RWPE1 (cell line): ENCODE results near the gene LARP1B.
"Not testable (repeated sequence)": the region's sequence is repeated elsewhere in the genome, so short reads cannot be mapped to it uniquely, and the experiment has no call there.

Experiments used
- CTCF ChIA-PET: fragments of 350-600 bp; sonication (Branson Sonifier 250); formaldehyde crosslinking; extraction: SDS; loops from one replicate; lab custom pipeline; 2021; lab: Yijun Ruan, JAX
- POLR2A ChIA-PET: fragments of 400-600 bp; formaldehyde crosslinking; extraction: SDS; loops from one replicate; lab custom pipeline; 2020; ENCODE audit warnings: antibody characterized with exemption; ENCODE audit not compliant: low non-redundant PET; lab: Yijun Ruan, JAX
- DNase-seq: peaks from one replicate; pipeline ENCODE4 v3.0.0; 2012; ENCODE audit warnings: low spot score
- H3K27ac ChIP-seq: fragments of 450-650 bp; 2 replicates; pipeline ENCODE4 v1.5.1; 2017
- TF ChIP-seq, protein P1 (sequence below): fragments of 450-650 bp; conservative IDR thresholded peaks from 2 replicates; pipeline ENCODE4 v1.5.1; 2017; ENCODE audit warnings: low read depth, mild to moderate bottlenecking

LARP1B gene

DNA sequence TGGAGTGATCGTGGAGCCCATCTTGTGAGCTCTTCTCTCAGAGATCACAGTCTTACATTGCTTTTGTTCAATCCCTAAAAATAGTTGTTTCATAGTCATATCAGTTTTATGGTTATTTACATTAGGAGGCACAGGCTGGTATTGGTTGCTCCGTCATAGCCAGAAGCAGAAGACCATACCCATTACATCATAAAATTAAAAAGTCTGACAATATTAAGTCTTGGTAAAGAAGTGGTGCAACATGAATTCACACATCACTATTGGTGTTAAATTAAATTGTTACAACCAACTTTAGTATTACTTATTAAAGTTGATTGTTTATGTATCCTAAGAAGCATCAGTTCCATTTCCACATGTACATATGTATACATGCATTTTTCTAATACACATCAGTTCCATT lies 84.6 kb downstream of the LARP1B start:
- DNase-seq: no peak
- TF ChIP-seq, protein P1, sequence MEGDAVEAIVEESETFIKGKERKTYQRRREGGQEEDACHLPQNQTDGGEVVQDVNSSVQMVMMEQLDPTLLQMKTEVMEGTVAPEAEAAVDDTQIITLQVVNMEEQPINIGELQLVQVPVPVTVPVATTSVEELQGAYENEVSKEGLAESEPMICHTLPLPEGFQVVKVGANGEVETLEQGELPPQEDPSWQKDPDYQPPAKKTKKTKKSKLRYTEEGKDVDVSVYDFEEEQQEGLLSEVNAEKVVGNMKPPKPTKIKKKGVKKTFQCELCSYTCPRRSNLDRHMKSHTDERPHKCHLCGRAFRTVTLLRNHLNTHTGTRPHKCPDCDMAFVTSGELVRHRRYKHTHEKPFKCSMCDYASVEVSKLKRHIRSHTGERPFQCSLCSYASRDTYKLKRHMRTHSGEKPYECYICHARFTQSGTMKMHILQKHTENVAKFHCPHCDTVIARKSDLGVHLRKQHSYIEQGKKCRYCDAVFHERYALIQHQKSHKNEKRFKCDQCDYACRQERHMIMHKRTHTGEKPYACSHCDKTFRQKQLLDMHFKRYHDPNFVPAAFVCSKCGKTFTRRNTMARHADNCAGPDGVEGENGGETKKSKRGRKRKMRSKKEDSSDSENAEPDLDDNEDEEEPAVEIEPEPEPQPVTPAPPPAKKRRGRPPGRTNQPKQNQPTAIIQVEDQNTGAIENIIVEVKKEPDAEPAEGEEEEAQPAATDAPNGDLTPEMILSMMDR: no peak
- CTCF ChIA-PET: no interaction called here
- H3K27ac ChIP-seq: no peak overlapping the region
- POLR2A ChIA-PET: no interaction called here

DNA sequence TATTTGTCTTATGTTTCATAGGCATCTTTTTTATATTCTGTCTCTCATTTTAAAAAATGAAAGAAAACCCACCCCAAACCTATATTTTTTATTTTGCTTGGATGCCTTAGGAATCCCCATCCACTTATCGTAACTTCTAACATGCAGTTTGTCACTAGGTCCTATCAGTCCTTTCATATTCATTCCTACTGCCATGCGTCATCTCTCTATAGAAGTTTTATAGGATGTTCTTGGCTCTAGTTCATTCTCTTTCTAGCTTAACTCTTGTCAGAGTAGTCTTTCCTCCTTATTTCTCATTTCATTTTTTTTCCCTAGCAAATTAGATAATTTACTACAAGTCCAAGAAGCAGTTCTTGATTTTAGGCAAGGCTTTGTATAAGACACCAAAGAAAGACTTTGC lies 92.7 kb downstream of the LARP1B start:
- CTCF ChIA-PET: no interaction called here
- H3K27ac ChIP-seq: no peak overlapping the region
- TF ChIP-seq, protein P1: no peak
- no peak for DNase-seq
- POLR2A ChIA-PET: no interaction called here

DNA sequence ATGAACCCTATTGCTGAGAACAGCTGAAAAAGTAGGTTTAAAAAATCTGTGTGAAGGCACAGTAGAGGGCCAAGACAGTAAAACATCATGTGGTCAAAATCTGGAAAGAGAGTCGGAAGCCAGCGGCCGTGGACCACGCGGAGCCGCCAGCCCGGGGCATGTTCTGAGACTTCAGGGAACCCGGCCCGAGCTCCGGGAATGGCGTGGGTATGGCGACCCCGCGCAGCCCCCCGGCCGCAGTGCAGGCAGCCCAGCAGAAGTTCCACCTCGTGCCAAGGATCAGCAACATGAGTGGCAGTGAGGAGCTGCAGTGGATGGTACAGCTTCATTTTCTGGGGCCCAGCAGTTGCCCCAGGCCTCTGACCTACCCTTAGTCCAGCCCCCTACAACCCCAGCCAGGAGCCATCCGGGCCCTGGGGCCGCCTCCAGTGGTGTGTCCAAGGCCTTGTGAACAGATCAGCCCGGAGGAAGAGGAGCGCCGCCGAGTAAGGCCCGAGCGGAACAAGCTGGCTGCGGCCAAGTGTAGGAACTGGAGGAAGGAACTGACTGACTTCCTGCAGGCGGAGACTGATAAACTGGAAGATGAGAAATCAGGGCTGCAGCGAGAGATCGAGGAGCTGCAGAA lies 94.2 kb downstream of the LARP1B start:
- POLR2A ChIA-PET: no interaction called here

DNA sequence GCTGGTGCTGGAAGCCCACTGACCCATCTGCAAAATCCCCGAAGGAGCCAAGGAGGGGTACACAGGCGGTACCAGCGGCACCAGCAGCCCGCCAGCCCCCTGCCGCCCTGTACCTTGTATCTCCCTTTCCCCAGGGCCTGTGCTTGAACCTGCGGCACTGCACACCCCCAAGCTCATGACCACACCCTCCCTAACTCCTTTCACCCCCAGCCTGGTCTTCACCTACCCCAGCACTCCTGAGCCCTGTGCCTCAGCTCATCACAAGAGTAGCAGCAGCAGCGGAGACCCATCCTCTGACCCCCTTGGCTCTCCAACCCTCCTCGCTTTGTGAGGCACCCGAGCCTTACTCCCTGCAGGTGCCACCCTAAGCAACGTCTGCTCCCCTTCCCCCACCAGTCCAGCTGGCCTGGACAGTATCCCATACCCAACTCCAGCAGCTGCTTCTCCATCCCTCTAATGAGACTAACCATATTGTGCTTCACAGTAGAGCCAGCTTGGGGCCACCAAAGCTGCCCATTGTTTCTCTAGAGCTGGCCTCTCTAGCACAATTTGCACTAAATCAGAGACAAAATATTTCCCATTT lies 94.9 kb downstream of the LARP1B start:
- ChIA-PET CTCF (interaction anchor here (0.6 kb wide), 2 partner anchors 18 to 30 kb away, joined by 3 read pairs; no protein-coding TSS in a partner anchor), POLR2A (no interaction called here)
- no peak overlapping the region for H3K27ac ChIP-seq
- no peak for DNase-seq
- TF ChIP-seq, protein P1: no peak

More for the DNA sequence above, 94.2 kb downstream of the LARP1B start:
- CTCF ChIA-PET: interaction anchor here (0.6 kb wide), 1 partner anchor 29 kb away, joined by 3 read pairs; no protein-coding TSS in a partner anchor
- TF ChIP-seq, protein P1: no peak
- H3K27ac ChIP-seq: no peak overlapping the region
- no peak for DNase-seq

DNA sequence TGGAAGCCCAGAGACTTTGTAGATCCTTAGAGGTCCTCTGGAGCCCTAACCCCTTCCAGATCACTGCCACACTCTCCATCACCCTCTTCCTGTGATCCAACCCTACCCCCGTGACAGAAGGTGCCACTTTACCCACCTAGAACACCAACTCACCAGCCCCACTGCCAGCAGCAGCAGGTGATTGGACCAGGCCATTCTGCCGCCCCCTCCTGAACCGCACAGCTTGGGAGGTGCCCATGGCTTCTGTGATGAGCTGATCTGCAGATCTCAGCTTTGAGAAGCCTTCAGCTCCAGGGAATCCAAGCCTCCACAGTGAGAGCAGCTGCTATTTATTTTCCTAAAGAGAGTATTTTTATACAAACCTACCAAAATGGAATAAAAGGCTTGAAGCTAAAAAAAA lies 95.4 kb downstream of the LARP1B start:
- POLR2A ChIA-PET, DNase-seq, H3K27ac ChIP-seq: not testable (repeated sequence)
- CTCF ChIA-PET: interaction anchor here (0.6 kb wide), 1 partner anchor 18 kb away, joined by 3 read pairs; no protein-coding TSS in a partner anchor

DNA sequence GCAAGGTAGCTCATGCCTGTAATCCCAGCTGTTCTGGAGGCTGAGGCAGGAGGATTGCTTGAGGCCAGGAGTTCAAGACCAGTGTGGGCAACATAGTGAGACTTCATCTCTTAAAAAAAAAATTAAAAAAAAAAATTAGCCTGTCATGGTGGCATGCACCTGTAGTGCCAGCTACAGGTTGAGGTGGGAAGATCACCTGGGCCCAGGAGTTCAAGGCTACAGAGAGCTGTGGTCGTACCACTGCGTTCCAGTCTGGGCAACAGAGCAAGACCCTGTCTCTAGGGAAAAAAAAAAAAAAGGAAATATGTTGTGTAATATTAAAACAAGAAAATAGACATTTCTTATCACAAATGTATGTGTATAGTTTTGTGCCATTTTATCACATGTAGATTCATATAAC lies 97.8 kb downstream of the LARP1B start:
- POLR2A ChIA-PET: no interaction called here
- H3K27ac ChIP-seq: no peak overlapping the region
- TF ChIP-seq, protein P1: no peak
- DNase-seq: no peak
- CTCF ChIA-PET: no interaction called here

DNA sequence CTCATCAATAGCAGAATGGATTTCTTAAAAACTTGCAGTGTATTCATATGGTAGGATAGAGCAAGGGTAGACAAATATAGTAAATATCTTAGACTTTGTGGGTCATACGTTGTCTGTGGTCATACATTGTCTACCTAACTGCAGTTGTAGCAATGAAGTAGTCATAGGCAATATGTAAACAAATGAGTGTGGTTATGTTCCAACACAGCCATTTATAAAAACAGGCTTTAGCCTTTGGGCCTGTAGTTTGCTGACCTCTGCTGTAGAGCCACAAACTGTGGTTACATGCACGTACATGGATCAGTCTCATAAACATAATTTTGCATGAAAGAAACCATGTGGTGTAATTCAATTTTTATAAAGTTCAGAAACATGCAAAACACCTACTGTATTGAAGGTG lies 98.9 kb downstream of the LARP1B start:
- ChIA-PET CTCF (interaction anchor here (0.7 kb wide), 1 partner anchor 22 kb away, joined by 3 read pairs; no protein-coding TSS in a partner anchor), POLR2A (no interaction called here)
- H3K27ac ChIP-seq: no peak overlapping the region

More for the DNA sequence above, 98.9 kb downstream of the LARP1B start:
- no peak for DNase-seq
- TF ChIP-seq, protein P1: no peak
